Activated CD8-positive, alpha-beta memory T cell treated with anti-CD3 and anti-CD28 coated beads, Interleukin-2, amount 10 ng/mL, durations not matched to agents 7 days and 5 days (primary cell): ENCODE data around the gene ZMYM1. TPM values are rescaled to one million over a fixed set of nuclear protein-coding genes. Genes with fewer than 3 reads are reported as not detected.
"Not testable (repeated sequence)": the region's sequence is repeated elsewhere in the genome, so short reads cannot be mapped to it uniquely, and the experiment has no call there.

Experiments
- ATAC-seq: fragments of 150-1000 bp; cut with Tn5 transposase; one replicate; pipeline ENCODE4 v1.10.0; 2021; ENCODE audit warnings: moderate library complexity
- CTCF ChIA-PET: fragments of 350-600 bp; sonication (Branson Sonifier 250); formaldehyde crosslinking; loops from one replicate; lab custom pipeline; 2021; ENCODE audit warnings: antibody characterized with exemption; lab: Charles Lee
- DNase-seq: peaks from one replicate; pipeline ENCODE4 v3.0.0-alpha.2; 2020
- H3K27ac Mint-ChIP-seq: one replicate; pipeline ENCODE4 v1.8.0; 2021; ENCODE audit warnings: mild to moderate bottlenecking, mixed read lengths
- H3K27me3 Mint-ChIP-seq: one replicate; pipeline ENCODE4 v1.8.0; 2021; ENCODE audit warnings: mixed read lengths
- H3K36me3 Mint-ChIP-seq: one replicate; pipeline ENCODE4 v1.8.0; 2021; ENCODE audit warnings: mild to moderate bottlenecking, mixed read lengths
- H3K4me1 Mint-ChIP-seq: one replicate; pipeline ENCODE4 v1.8.0; 2021; ENCODE audit warnings: mixed read lengths
- H3K4me3 Mint-ChIP-seq: one replicate; pipeline ENCODE4 v1.8.0; 2021; ENCODE audit warnings: mild to moderate bottlenecking, moderate library complexity, mixed read lengths
- H3K9me3 Mint-ChIP-seq: one replicate; pipeline ENCODE4 v1.8.0; 2022; ENCODE audit warnings: low read depth, mixed read lengths
- total RNA-seq, 2 experiments: library from RNA; stranded (reverse); gene quantifications; one replicate each; pipeline ENCODE4 v1.2.3, GENCODE V29; 2021

ZMYM1 gene
- total RNA-seq, 2 experiments from 2014 or later, result 11.7 to 14.5 TPM

DNA sequence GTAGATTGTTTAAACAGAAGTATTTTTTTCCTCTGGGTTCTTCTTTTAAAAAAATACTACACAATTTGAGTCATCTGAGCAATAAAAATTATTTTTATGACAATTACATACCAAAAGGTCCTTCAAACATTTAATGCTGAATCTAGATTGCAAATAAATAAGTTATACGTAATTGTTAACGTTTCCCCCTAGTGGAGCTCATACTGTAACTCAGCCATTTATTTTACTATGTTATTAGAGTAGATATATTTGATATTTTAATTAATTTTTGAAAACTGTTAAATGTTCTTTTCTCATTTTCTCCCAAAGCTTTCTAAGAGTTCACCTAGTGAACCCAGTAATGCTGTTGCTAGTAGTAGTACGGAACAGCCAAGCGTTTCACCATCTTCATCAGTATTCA, 33.5 kb downstream of the ZMYM1 start:
- DNase-seq (no peak), ATAC-seq (no peak)
- Mint-ChIP-seq H3K4me3 (no peak overlapping the region), H3K4me1 (peaks cover 4% of the 10 kb centered on the region), H3K27ac (no peak overlapping the region), H3K36me3 (peaks cover 9% of the 10 kb centered on the region), H3K27me3 (no peaks in the 10 kb centered on the region), H3K9me3 (no peaks in the 10 kb centered on the region)
- CTCF ChIA-PET, result no interaction called here

DNA sequence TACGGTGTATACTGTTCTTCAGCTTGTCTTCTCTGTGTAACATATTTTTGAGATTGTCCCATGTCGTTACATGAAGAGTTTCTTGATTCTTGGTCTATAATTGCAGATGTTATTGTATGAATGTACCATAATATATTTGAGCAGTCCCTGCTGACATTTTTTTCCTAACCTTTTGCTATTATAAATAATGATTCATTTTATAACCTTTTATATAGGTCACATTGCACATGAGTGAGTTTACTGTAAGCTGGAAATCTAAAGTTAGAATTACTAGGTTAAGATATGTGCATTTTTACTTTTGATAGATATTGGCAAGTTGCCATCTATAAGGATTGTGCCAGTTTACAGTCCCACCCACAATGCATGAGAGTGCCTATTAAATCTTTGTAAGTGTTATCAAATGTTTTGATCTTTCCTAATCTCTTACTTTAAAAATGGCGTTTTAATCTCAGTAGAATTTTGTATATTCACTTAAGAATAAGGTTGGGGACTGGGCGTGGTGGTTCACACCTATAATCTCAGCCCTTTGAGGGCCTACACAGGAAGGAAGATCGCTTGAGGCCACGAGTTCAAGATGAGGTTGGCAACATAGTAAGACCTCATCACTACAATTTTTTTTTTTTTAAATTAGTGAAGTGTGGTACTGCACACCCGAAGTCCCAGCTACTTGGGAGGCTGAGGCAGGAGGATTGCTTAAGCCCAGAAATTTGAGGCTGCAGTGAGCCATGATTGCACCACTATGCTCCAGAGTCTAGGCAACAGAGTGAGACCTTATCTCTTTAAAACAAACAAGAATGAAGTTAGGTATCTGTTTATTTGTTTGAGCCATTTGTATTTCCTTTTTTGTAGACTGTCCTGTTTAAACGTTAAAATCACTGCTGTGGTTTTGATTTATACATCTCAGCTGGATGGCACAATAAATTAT, 36.5 kb downstream of the ZMYM1 start:
- no peak for DNase-seq
- Mint-ChIP-seq H3K9me3 (no peaks in the 10 kb centered on the region), H3K36me3 (peaks cover 13% of the 10 kb centered on the region), H3K27ac (no peak overlapping the region), H3K4me1 (peaks cover 7% of the 10 kb centered on the region), H3K4me3 (no peak overlapping the region), H3K27me3 (peaks cover 4% of the 10 kb centered on the region)
- peak; percentile 36 for ATAC-seq
- CTCF ChIA-PET, result no interaction called here

DNA sequence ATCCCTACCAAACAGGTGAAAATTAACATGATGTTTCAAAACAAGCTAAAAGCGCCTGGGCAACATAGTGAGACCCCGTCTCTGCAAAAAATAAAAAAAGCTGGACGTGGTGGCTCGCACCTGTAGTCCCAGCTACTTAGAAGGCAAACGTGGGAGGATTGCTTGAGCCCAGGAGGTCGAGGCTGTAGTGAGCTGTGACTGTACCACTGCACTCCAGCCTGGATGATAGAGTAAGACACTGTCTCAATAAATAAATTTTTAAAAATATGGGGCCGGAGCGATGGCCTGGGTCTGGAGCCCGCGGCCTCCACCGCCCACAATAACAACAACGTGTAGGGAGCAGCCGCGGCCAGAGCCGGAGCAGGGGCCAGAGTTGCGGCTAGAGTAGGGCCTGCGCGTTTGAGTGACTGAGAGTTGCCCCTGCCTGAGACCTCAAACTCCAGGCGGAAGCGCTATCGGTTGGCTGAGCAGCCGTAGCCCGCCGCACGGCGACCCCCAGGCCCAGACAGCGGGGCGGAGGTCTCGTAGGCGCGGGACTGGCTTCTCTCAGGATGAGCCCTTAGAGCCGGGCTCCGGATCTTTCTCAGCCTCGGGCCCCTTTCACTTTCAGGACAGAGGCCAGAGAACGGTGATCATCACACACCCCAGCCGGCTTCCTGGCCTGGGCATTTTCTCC, 41.4 kb downstream of the ZMYM1 start:
- ATAC-seq, result peak; percentile 60
- CTCF ChIA-PET, result no interaction called here
- Mint-ChIP-seq H3K27ac (no peak overlapping the region), H3K4me1 (peaks cover 8% of the 10 kb centered on the region), H3K36me3 (peaks cover 10% of the 10 kb centered on the region), H3K27me3 (peaks cover 4% of the 10 kb centered on the region), H3K9me3 (peaks cover 3% of the 10 kb centered on the region), H3K4me3 (peak overlapping the region; percentile 45)
- DNase-seq, result peak; percentile 42

DNA sequence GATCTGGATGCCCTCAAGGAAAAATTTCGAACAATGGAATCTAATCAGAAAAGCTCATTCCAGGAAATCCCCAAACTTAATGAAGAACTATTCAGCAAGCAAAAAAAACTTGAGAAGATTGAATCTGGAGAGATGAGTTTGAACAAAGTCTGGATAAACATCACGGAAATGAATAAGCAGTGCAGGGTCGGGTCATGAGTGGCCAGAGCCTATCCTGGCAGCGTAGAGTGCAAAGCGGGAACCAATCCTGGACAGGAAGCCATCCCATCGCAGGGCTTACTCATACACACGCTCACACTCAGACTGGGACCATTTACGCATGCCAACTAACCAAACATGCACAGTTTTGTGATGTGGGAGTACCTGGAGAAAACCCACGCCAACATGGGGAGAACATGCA, 43.1 kb downstream of the ZMYM1 start:
- Mint-ChIP-seq H3K4me1 (peaks cover 5% of the 10 kb centered on the region), H3K27ac (no peak overlapping the region), H3K9me3 (peaks cover 5% of the 10 kb centered on the region), H3K36me3 (peaks cover 6% of the 10 kb centered on the region), H3K27me3 (peaks cover 4% of the 10 kb centered on the region), H3K4me3 (no peak overlapping the region)
- CTCF ChIA-PET, result no interaction called here
- ATAC-seq (no peak), DNase-seq (no peak)

DNA sequence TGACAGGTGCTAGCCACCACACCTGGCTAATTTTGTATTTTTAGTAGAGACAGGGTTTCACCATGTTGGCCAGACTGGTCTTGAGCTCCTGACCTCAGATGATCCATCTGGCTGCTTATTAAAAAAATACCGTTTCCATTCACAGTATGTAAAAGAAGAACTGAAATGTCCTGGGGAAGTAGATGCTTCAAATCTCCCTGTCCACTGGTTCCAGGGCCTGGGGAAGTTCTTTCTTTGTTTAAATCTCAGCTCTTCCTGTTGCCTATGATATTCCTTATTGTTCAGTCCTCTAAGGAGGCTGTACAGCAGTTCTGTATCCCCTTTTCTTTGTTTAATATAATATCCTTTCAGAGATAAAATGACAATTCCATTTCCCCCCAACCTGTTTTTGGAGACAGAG, 47.4 kb downstream of the ZMYM1 start:
- Mint-ChIP-seq H3K27me3 (no peaks in the 10 kb centered on the region), H3K4me3 (no peak overlapping the region), H3K27ac (no peak overlapping the region), H3K9me3 (peaks cover 8% of the 10 kb centered on the region), H3K36me3 (peaks cover 2% of the 10 kb centered on the region), H3K4me1 (no peaks in the 10 kb centered on the region)
- DNase-seq (no peak), ATAC-seq (no peak)
- CTCF ChIA-PET, result no interaction called here

DNA sequence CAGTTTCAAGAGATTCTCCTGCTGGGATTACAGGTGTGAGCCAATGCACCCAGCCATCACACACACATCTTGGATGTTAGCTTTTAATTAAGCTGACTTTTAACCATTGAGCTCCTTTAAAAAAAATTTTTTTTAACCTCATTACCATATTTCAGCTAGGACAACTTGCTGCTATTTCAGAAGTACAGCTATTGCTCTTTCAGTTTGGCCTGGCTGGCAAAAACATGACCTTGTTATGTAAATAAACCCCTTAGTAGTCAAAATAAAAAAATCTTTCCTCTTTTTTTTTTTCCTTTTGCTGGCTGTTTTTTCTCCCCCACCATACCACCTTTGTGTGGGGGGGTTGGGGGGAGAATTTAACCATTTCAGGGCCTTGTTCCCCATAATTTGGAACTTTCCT, 49.9 kb downstream of the ZMYM1 start:
- no peaks in the 10 kb centered on the region for H3K27me3 Mint-ChIP-seq
- H3K27ac Mint-ChIP-seq, result no peak overlapping the region
- H3K4me3 Mint-ChIP-seq, result no peak overlapping the region
- no peaks in the 10 kb centered on the region for H3K4me1 Mint-ChIP-seq
- peaks cover 2% of the 10 kb centered on the region for H3K36me3 Mint-ChIP-seq
- no peak for ATAC-seq
- peaks cover 8% of the 10 kb centered on the region for H3K9me3 Mint-ChIP-seq
- DNase-seq, result no peak
- CTCF ChIA-PET, result no interaction called here

DNA sequence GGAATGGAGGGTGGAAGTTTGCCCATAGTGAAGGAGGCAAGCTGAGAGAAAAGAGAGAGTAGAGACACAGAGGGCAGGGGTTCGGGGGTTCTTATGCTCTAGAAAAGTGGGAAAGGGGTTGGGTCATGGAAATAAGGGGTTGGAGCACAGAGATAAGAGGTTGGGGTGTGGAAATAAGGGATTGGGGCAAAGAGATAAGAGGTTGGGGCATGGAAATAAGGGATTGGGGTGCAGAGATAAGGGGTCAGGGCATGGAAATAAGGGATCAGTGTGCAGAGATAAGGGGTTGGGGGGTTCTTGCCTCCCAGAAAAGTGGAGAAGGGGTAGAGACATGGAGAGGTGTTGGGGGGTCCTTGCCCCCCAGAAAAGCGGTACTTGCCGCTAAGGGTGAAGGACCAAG, 57.6 kb downstream of the ZMYM1 start:
- CTCF ChIA-PET, result no interaction called here
- DNase-seq (no peak), ATAC-seq (no peak)
- Mint-ChIP-seq H3K27me3 (no peaks in the 10 kb centered on the region), H3K9me3 (no peaks in the 10 kb centered on the region), H3K36me3 (no peaks in the 10 kb centered on the region), H3K4me3 (no peak overlapping the region), H3K4me1 (no peaks in the 10 kb centered on the region), H3K27ac (no peak overlapping the region)

DNA sequence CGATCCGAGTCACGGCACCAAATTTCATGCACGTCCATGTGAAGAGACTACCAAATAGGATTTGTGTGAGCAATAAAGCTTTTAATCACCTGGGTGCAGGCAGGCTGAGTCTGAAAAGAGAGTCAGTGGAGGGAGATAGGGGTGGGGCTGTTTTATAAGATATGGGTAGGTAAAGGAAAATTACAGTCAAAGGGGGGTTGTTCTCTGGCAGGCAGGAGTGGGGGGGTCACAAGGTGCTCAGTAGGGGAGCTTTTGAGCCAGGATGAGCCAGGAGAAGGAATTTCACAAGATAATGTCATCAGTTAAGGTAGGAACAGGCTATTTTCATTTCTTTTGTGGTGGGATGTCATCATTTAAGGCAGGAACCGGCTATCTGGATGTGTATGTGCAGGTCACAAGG, 58.4 kb downstream of the ZMYM1 start:
- H3K27ac Mint-ChIP-seq, H3K4me1 Mint-ChIP-seq, CTCF ChIA-PET, ATAC-seq, H3K36me3 Mint-ChIP-seq, H3K9me3 Mint-ChIP-seq, H3K4me3 Mint-ChIP-seq, DNase-seq, H3K27me3 Mint-ChIP-seq: not testable (repeated sequence)

DNA sequence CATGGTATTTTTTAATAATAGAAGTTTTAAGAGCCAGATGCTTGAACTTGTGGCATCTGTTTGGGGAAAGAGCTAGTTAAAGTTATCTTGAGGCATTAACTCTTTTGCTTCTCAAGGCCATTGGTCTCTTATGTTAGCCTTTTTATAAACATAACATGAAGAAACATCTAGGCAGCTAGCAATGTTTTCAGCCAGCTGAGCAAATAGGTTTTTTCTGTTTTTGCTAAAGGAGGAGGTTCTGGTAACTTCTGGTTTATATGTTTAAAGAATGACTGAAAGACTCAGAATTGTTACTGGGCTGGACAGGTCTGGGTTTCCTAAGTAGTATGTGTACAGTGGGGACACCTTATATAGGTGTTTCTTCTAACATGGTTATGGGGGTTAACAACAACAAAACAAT, 63.1 kb downstream of the ZMYM1 start:
- CTCF ChIA-PET, H3K9me3 Mint-ChIP-seq, DNase-seq, H3K27me3 Mint-ChIP-seq, ATAC-seq, H3K27ac Mint-ChIP-seq, H3K36me3 Mint-ChIP-seq, H3K4me3 Mint-ChIP-seq: not testable (repeated sequence)
- H3K4me1 Mint-ChIP-seq, result peaks cover 14% of the 10 kb centered on the region

DNA sequence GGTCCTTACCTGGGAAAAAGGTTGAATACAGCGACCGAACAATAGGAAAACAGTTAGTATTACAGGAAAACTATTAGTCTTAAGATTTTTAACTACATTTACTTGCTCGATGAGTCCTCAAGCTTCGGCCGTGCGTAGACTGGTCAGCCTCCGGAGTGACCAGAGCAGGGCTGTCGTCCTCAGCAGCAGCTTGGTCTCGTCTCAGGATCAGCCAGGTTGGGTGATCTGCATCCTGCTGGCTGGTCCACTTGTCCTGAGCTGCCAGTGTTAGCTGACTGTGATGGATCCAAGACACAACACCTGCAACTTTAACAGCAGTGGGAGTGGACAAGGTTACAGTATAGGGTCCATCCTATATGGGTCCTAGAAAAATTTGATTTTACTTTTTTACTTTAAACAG, 63.5 kb downstream of the ZMYM1 start:
- DNase-seq, H3K27me3 Mint-ChIP-seq, ATAC-seq, H3K27ac Mint-ChIP-seq, CTCF ChIA-PET, H3K36me3 Mint-ChIP-seq, H3K9me3 Mint-ChIP-seq, H3K4me3 Mint-ChIP-seq: not testable (repeated sequence)
- H3K4me1 Mint-ChIP-seq, result peaks cover 14% of the 10 kb centered on the region

DNA sequence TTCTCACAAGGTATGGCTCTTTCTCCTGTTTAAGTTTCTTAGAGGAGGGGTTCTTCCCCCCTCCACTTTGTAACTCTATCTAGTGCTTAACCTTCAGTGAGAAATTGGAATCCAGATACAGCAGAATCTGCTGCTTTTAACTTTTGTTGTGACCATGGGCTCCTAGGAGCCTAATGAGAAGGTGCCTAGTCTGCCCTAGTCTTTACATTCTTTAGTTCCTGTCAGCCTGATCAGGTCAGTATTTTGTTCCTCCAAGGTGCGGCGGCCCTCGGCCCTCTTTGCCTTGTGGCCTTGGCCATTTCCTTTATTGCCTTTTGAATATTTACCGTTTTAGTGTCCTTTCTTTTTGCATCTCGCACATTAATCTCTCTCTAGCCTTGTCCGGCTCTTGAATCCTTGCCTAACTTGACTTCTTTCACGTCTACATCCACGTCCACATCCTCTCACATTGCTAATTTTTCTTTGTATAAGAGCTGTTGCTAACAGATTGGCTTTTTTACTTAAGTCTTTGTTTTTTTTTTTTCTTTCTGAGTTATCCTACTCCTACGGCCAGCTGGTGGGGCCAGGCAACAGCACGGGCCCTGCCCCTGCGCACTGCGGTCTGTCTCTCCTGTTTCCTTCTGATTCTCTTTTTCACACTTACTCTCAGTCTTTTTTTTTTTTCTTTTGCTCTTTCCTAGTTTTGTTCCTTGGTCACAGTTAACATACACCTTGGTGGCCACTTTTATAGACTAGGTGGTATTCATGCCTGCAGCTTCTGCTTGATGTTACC, 64.7 kb downstream of the ZMYM1 start:
- Mint-ChIP-seq H3K36me3 (no peaks in the 10 kb centered on the region), H3K27me3 (no peaks in the 10 kb centered on the region)
- CTCF ChIA-PET, result no interaction called here

DNA sequence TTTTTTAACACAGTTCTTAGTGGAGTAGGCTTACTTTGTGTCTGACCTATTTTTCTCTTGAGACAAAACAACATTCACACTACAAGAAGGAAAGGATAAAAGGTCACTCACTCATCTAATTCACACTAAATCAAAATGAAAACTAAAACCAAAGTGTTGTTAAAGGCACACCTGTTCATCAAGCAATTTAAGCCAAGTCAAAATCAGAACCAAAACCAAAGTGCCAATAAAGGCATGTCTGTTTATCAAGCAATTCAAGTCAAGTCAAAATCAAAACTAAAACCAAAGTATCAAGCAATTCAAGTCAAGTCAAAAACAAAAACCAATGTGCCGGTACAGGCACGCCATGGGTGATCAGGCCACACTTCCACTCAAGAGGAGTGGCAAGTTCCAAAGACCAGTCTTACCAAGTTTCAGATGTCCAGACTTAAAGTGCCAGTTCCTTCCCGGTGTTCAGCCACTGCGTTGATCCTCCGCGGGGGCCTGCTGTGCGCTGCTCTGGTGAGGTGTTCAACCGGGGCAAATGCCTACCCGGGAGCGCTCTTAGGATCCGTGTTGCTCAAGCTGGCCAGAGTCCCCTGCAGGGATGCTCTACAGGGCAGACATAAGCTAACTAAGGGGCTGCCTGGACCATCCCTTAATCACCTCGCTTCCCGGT, 66.8 kb downstream of the ZMYM1 start:
- H3K4me1 Mint-ChIP-seq, result peaks cover 14% of the 10 kb centered on the region
- CTCF ChIA-PET, H3K9me3 Mint-ChIP-seq, H3K27me3 Mint-ChIP-seq, ATAC-seq, H3K36me3 Mint-ChIP-seq, DNase-seq: not testable (repeated sequence)
- H3K4me3 Mint-ChIP-seq, result peak overlapping the region; percentile 41
- H3K27ac Mint-ChIP-seq, result peak overlapping the region; percentile 69

More for the DNA sequence above, 64.7 kb downstream of the ZMYM1 start:
- Mint-ChIP-seq H3K4me3 (no peak overlapping the region), H3K4me1 (peaks cover 14% of the 10 kb centered on the region), H3K27ac (no peak overlapping the region), H3K9me3 (no peaks in the 10 kb centered on the region)
- ATAC-seq, result no peak
- no peak for DNase-seq

DNA sequence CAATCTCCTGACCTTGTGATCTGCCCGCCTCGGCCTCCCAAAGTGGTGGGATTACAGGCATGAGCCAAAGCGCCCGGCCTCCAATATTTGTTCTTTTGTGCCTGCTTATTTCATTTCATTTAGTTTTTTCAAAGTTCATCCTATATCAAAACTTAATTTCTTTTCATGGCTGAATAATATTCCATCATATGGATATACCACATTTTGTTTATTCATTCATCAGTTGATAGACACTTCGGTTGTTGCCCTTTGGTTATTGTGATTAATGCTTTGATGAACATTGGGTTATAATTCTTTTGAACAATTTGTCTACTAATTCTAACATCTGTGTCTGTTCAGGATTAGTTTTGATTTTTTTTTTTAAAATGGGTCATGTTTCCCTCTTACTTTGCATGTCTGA, 72.0 kb downstream of the ZMYM1 start:
- Mint-ChIP-seq H3K27ac (no peak overlapping the region), H3K4me1 (peaks cover 7% of the 10 kb centered on the region), H3K27me3 (no peaks in the 10 kb centered on the region), H3K36me3 (no peaks in the 10 kb centered on the region), H3K9me3 (peaks cover 2% of the 10 kb centered on the region), H3K4me3 (no peak overlapping the region)
- ATAC-seq, result no peak
- CTCF ChIA-PET, result no interaction called here
- no peak for DNase-seq
